Left ventricle myocardium inferior (tissue), 1 donor: ENCODE data around the gene HSD3B2. TPM values are rescaled to one million over a fixed set of nuclear protein-coding genes. Genes with fewer than 3 reads are reported as not detected.

Experiments
- DNase-seq: peaks from one replicate; pipeline ENCODE4 v3.0.0-alpha.2; 2020
- H3K27ac ChIP-seq: fragments of 200-600 bp; replicated peaks from 2 replicates; pipeline ENCODE4 v1.8.0; 2021
- H3K27me3 ChIP-seq: fragments of 200-600 bp; 2 replicates; pipeline ENCODE4 v1.8.0; 2021; ENCODE audit warnings: low read depth
- H3K36me3 ChIP-seq: fragments of 200-600 bp; 2 replicates; pipeline ENCODE4 v1.8.0; 2021
- H3K4me1 ChIP-seq: fragments of 200-600 bp; 2 replicates; pipeline ENCODE4 v1.8.0; 2021
- H3K4me3 ChIP-seq: fragments of 200-600 bp; 2 replicates; pipeline ENCODE4 v1.8.0; 2021; ENCODE audit warnings: mild to moderate bottlenecking, moderate library complexity
- H3K9me3 ChIP-seq: fragments of 200-600 bp; replicated peaks from 2 replicates; pipeline ENCODE4 v1.8.0; 2021
- intact Hi-C: fragments of 100-400 bp; cut with micrococcal nuclease; formaldehyde crosslinking; loops from one replicate; pipeline ENCODE4 v1.11.0; 2022
- total RNA-seq: library from RNA; stranded (reverse); fragmentation: NEBNext Ultra II Directional; extraction: Animal tissue kit (Norgen Biotek cat#: 25700); gene quantifications from one replicate; pipeline ENCODE4 v1.2.1, GENCODE V29; 2021
- TF ChIP-seq, protein P1 (sequence below): fragments of 200-600 bp; IDR thresholded peaks from 2 replicates; pipeline ENCODE4 v1.8.0; 2021; ENCODE audit warnings: antibody characterized with exemption, mild to moderate bottlenecking, borderline replicate concordance
- donor health status: DM: no; HTN: yes; CAD: no; lungs with severe emphysema.

The HSD3B2 gene
- total RNA-seq, 1 donor from 2014 or later: not detected

DNA sequence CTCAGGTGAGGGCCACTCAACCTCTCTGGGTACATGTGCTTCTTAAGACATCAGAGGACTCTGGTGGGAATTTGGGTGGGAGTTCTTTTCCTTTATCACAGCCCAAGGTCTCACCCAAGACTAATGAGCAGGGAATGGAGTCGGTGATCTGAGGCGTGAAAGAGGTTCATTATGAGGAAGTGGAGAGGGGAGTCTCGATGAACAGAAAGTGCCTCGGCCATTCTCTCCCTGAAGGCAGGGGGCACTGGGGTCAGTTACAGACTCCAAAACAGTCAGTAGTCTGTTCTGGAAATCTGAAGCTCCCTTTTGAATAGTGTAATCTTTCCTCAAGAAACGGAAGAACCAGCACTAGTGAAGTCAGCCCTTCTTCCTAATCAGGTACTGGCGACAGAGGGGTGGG, 36.2 kb downstream of the HSD3B2 start:
- H3K27ac ChIP-seq: no peak overlapping the region
- DNase-seq: no peak
- H3K4me1 ChIP-seq: peaks cover 5% of the 10 kb centered on the region
- H3K4me3 ChIP-seq: no peak overlapping the region
- intact Hi-C loops: no loop called here
- no peaks in the 10 kb centered on the region for H3K27me3 ChIP-seq
- no peaks in the 10 kb centered on the region for H3K9me3 ChIP-seq
- H3K36me3 ChIP-seq: no peaks in the 10 kb centered on the region
- TF ChIP-seq, protein P1, sequence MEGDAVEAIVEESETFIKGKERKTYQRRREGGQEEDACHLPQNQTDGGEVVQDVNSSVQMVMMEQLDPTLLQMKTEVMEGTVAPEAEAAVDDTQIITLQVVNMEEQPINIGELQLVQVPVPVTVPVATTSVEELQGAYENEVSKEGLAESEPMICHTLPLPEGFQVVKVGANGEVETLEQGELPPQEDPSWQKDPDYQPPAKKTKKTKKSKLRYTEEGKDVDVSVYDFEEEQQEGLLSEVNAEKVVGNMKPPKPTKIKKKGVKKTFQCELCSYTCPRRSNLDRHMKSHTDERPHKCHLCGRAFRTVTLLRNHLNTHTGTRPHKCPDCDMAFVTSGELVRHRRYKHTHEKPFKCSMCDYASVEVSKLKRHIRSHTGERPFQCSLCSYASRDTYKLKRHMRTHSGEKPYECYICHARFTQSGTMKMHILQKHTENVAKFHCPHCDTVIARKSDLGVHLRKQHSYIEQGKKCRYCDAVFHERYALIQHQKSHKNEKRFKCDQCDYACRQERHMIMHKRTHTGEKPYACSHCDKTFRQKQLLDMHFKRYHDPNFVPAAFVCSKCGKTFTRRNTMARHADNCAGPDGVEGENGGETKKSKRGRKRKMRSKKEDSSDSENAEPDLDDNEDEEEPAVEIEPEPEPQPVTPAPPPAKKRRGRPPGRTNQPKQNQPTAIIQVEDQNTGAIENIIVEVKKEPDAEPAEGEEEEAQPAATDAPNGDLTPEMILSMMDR: no peak

DNA sequence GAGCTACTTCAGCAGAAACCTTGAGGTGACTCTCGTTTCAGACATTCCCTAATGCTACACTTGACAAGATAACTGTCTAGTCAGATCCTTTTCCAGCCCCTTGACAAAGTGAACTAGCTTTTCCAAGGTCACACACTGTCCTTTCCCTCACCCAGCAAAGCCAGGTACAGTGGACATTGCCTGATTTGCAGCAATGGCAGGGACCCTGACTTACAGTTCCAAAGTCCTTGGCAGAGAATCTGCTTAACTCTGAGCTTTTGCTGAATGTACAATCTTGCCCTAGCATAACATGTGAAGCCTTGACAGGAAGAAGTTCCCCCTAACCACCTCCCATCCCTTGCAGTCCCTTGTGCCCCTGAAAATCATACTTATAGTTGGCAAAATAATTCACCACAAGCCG, 37.1 kb downstream of the HSD3B2 start:
- Histone ChIP-seq H3K36me3 (no peaks in the 10 kb centered on the region), H3K4me3 (no peak overlapping the region), H3K27ac (no peak overlapping the region), H3K4me1 (peaks cover 5% of the 10 kb centered on the region), H3K9me3 (no peaks in the 10 kb centered on the region), H3K27me3 (no peaks in the 10 kb centered on the region)
- no peak for DNase-seq
- intact Hi-C loops: no loop called here
- TF ChIP-seq, protein P1: no peak

DNA sequence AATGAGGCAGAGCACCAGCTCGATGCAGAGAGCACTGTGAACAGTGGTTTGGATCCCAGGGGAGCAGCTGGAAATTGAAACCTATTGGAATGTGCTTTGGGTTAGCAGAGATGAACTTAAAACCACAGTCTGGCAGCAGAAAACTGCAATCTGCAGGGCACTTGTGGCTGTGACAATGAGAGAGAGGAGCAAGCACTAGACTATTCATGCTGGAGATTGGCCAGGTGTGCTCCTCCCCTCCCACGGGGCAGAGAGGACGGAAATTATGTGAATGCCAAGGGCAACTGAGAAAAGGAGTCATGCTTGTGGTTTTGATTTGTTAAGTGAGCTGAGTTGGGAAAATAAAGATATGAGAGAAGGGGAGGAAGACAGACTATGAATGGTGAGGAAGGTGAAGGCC, 38.1 kb downstream of the HSD3B2 start:
- Histone ChIP-seq H3K4me1 (peaks cover 5% of the 10 kb centered on the region), H3K4me3 (no peak overlapping the region), H3K27ac (no peak overlapping the region), H3K36me3 (no peaks in the 10 kb centered on the region), H3K27me3 (no peaks in the 10 kb centered on the region), H3K9me3 (no peaks in the 10 kb centered on the region)
- TF ChIP-seq, protein P1: no peak
- intact Hi-C loops: no loop called here
- DNase-seq: no peak

DNA sequence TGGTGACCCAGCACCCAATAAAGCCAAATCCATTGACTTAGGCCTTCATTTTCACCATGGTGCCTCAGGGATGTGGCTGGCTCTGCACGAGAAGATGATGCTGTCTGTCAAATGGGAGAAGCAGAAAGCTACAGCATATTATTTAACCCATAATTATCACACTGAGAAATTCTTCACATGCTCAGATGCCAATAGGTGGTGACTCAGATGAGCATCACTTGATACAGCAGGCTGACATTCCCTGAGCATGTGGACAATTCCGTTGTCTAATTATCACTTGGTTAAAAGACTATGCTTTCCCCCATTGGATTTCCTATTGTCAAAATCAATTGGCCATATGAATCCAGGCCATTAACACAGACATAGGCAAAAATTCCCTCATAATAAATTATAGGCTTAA, 48.0 kb downstream of the HSD3B2 start:
- DNase-seq: no peak
- no peaks in the 10 kb centered on the region for H3K9me3 ChIP-seq
- no peaks in the 10 kb centered on the region for H3K27me3 ChIP-seq
- H3K4me1 ChIP-seq: no peaks in the 10 kb centered on the region
- TF ChIP-seq, protein P1: no peak
- intact Hi-C loops: no loop called here
- no peak overlapping the region for H3K27ac ChIP-seq
- no peak overlapping the region for H3K4me3 ChIP-seq
- no peaks in the 10 kb centered on the region for H3K36me3 ChIP-seq

DNA sequence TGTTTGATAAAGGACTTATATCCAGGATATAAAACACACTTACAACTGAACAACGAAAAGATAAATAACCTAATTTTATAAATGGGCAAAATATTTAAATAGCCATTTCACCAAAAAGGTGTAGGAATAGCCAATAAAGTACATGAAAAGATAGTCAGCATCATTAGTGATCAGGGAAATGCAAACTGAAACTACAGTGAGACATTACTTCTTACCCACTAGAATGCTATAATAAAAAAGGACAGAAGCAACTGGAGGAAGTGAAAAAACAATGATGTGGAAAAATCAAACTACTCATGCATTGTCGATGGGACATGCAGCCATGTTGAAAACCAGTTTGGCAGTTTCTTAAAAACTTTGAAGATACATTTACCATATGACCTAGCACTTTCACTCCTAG, 48.6 kb downstream of the HSD3B2 start:
- Histone ChIP-seq H3K27ac (no peak overlapping the region), H3K36me3 (no peaks in the 10 kb centered on the region), H3K4me3 (no peak overlapping the region), H3K27me3 (no peaks in the 10 kb centered on the region), H3K9me3 (no peaks in the 10 kb centered on the region), H3K4me1 (no peaks in the 10 kb centered on the region)
- TF ChIP-seq, protein P1: no peak
- intact Hi-C loops: no loop called here
- DNase-seq: no peak

DNA sequence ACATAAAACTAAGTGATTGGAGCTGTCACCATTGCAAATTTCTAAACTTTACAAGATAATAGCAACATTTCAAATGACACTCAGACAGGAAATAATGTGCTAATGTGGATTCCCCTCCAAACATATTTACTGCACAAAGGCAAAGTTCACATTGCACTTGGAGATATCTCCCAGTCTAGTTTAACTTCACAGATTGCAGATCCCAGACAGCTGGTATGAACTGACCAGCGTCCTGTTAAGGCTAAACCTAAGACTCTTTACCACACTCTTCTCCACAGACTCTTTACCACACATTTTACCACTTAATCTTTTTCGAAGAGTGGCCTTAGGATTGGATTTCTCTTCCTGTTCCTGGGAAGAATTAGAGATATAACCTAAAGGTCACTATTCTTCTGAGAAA, 51.5 kb downstream of the HSD3B2 start:
- Histone ChIP-seq H3K4me3 (no peak overlapping the region), H3K36me3 (no peaks in the 10 kb centered on the region), H3K27ac (no peak overlapping the region), H3K4me1 (no peaks in the 10 kb centered on the region), H3K27me3 (no peaks in the 10 kb centered on the region), H3K9me3 (no peaks in the 10 kb centered on the region)
- no peak for DNase-seq
- TF ChIP-seq, protein P1: no peak
- intact Hi-C loops: no loop called here
